B cell (primary cell): ENCODE results near the gene CTNNA2. TPM values are rescaled to one million over a fixed set of nuclear protein-coding genes. Genes with fewer than 3 reads are reported as not detected.

ENCODE experiments used
- ATAC-seq: fragments of 200-7000 bp; cut with Tn5 transposase; one replicate; pipeline ENCODE4 v1.10.0; 2021; ENCODE audit warnings: low read depth, mild to moderate bottlenecking, moderate number of reproducible peaks, moderate library complexity
- CTCF ChIA-PET: fragments of 350-600 bp; sonication (Branson Sonifier 250); formaldehyde crosslinking; loops from one replicate; lab custom pipeline; 2021; ENCODE audit warnings: antibody characterized with exemption, inconsistent platforms; lab: Charles Lee
- POLR2A ChIA-PET: fragments of 350-600 bp; sonication (Branson Sonifier 250); formaldehyde crosslinking; loops from one replicate; lab custom pipeline; 2021; ENCODE audit warnings: antibody characterized with exemption; lab: Charles Lee
- DNase-seq: peaks from one replicate; pipeline ENCODE4 v3.0.0; 2013
- H2AFZ ChIP-seq: 2 replicates; pipeline ENCODE4 v1.6.1; 2012; ENCODE audit warnings: mild to moderate bottlenecking, low read depth, low read length; ENCODE audit not compliant: insufficient read depth, poor library complexity, severe bottlenecking
- H3K27ac ChIP-seq, 2 donors: 1 replicate in 1 of 2; 2 replicates in 1 of 2; pipeline ENCODE4 v1.5.1; 2012 to 2013; ENCODE audit warnings: low read length in 2 of 2, mild to moderate bottlenecking in 2 of 2, moderate library complexity in 1 of 2
- H3K27me3 ChIP-seq, 4 experiments: fragments of 200-600 bp in 1 of 4; sonication (generic) in 1 of 4; replicated peaks in 1 of 4; 1 replicate in 2 of 4; 2 replicates in 2 of 4; pipeline versions ENCODE4 v1.6.1 to v1.7.0; 2013 to 2016; ENCODE audit warnings: low read length in 3 of 4, mild to moderate bottlenecking in 2 of 4, mixed read lengths in 1 of 4, moderate library complexity in 1 of 4; ENCODE audit not compliant: insufficient read depth in 4 of 4, control insufficient read depth in 3 of 4; ENCODE audit errors: control extremely low read depth in 1 of 4
- H3K36me3 ChIP-seq, 2 experiments: replicated peaks in 1 of 2; 1 replicate in 1 of 2; 2 replicates in 1 of 2; pipeline versions ENCODE4 v1.6.1 to v1.7.1; 2013; ENCODE audit warnings: low read length in 1 of 2; ENCODE audit not compliant: insufficient read depth in 2 of 2, control insufficient read depth in 1 of 2; ENCODE audit errors: control extremely low read depth in 1 of 2, extremely low read depth in 1 of 2
- H3K4me1 ChIP-seq, 2 donors: fragments of 200-600 bp in 1 of 2; sonication (generic) in 1 of 2; 1 replicate in 1 of 2; 2 replicates in 1 of 2; pipeline versions ENCODE4 v1.5.1 to v1.6.1; 2013 to 2017; ENCODE audit warnings: low read length in 2 of 2; ENCODE audit not compliant: control insufficient read depth in 2 of 2, insufficient read depth in 2 of 2
- H3K4me2 ChIP-seq: replicated peaks from 2 replicates; pipeline ENCODE3; 2012; ENCODE audit warnings: mild to moderate bottlenecking, low read depth, low read length; ENCODE audit not compliant: poor library complexity, severe bottlenecking
- H3K4me3 ChIP-seq, 5 experiments: fragments of 200-600 bp in 1 of 5; sonication (generic) in 1 of 5; 1 replicate in 3 of 5; 2 replicates in 2 of 5; pipeline versions ENCODE4 v1.5.1 to v1.7.0; 2011 to 2016; ENCODE audit warnings: low read length in 4 of 5, mild to moderate bottlenecking in 4 of 5, low read depth in 2 of 5, control low read depth in 1 of 5, moderate library complexity in 1 of 5; ENCODE audit not compliant: insufficient read depth in 1 of 5; ENCODE audit errors: control extremely low read depth in 1 of 5, extremely low read depth in 1 of 5
- H3K79me2 ChIP-seq: fragments of 200-600 bp; sonication (generic); one replicate; pipeline ENCODE4 v1.6.0; 2016; ENCODE audit warnings: low read length; ENCODE audit not compliant: control insufficient read depth, insufficient read depth
- H3K9ac ChIP-seq: fragments of 200-600 bp; sonication (generic); 2 replicates; pipeline ENCODE4 v1.6.1; 2017; ENCODE audit warnings: mild to moderate bottlenecking, low read length, moderate library complexity
- H3K9me3 ChIP-seq, 3 donors: one replicate each; pipeline versions ENCODE4 v1.6.1 to v1.7.1; 2013; ENCODE audit warnings: low read length in 2 of 3; ENCODE audit not compliant: control insufficient read depth in 2 of 3, insufficient read depth in 1 of 3; ENCODE audit errors: control extremely low read depth in 1 of 3
- H4K20me1 ChIP-seq: 2 replicates; pipeline ENCODE4 v1.6.0; 2012; ENCODE audit warnings: mild to moderate bottlenecking, low read length; ENCODE audit not compliant: insufficient read depth, control insufficient read depth, poor library complexity, severe bottlenecking
- H3K27ac Mint-ChIP-seq: one replicate; pipeline ENCODE4 v1.8.0; 2021; ENCODE audit warnings: mixed read lengths
- H3K27me3 Mint-ChIP-seq: one replicate; pipeline ENCODE4 v1.8.0; 2021; ENCODE audit warnings: mixed read lengths
- H3K4me1 Mint-ChIP-seq: one replicate; pipeline ENCODE4 v1.8.0; 2021; ENCODE audit warnings: mixed read lengths
- H3K4me3 Mint-ChIP-seq: one replicate; pipeline ENCODE4 v1.8.0; 2021; ENCODE audit warnings: mixed read lengths
- H3K9me3 Mint-ChIP-seq: one replicate; pipeline ENCODE4 v1.8.0; 2022; ENCODE audit warnings: mixed read lengths; ENCODE audit not compliant: insufficient read depth
- CTCF ChIP-seq: fragments of 200-600 bp; IDR thresholded peaks from one replicate; pipeline ENCODE4 v1.8.0; 2022; ENCODE audit warnings: antibody characterized with exemption, mild to moderate bottlenecking
- EZH2 ChIP-seq: IDR thresholded peaks from 2 replicates; pipeline ENCODE4 v1.6.1; 2012; ENCODE audit warnings: borderline replicate concordance, low read depth, mild to moderate bottlenecking, moderate library complexity, low read length; ENCODE audit not compliant: insufficient read depth, poor library complexity, severe bottlenecking
- WGBS: methylation state at CpG from one replicate; pipeline ENCODE4 v1.1.5; 2013; ENCODE audit warnings: missing lambda C conversion rate; ENCODE audit not compliant: insufficient coverage; 5-methylcytosine and 5-hydroxymethylcytosine counted together
- intact Hi-C: fragments of 100-400 bp; cut with micrococcal nuclease; formaldehyde crosslinking; loops from one replicate; pipeline ENCODE4 v1.10.0; 2022
- polyA plus RNA-seq: library from polyadenylated mRNA; depleted of rRNA; stranded (reverse); fragments of >200 nt; gene quantifications from 2 replicates; pipeline ENCODE4 v1.2.3, GENCODE V29; 2012
- total RNA-seq, 2 donors: library from RNA; stranded (reverse); fragments of 120-200 nt in 1 of 2; gene quantifications; 1 replicate in 1 of 2; 2 replicates in 1 of 2; pipeline versions ENCODE4 v1.2.3 to v1.2.4, GENCODE V29; 2013 to 2022

Gene CTNNA2
- total and polyA plus RNA-seq, 2 donors (not counting 1 experiment from before 2014, with no cell fraction given), result not detected

- no peak for ATAC-seq
- CTCF ChIA-PET, result no interaction called here
- Histone ChIP-seq H3K9me3 (peaks cover 0 to 1% (median 0%) of the 10 kb centered on the region in 3 donors), H2AFZ (no peak overlapping the region), H3K79me2 (no peaks in the 10 kb centered on the region), H3K36me3 (no peaks in the 10 kb centered on the region), H4K20me1 (no peaks in the 10 kb centered on the region), H3K4me1 (no peaks in the 10 kb centered on the region), H3K4me3 (no peak overlapping the region), H3K4me2 (no peak overlapping the region), H3K27me3 (no peaks in the 10 kb centered on the region), H3K9ac (no peak overlapping the region), H3K27ac (no peak overlapping the region)
- TF ChIP-seq EZH2, result no peak
- TF ChIP-seq CTCF, result no peak
- DNase-seq, result no peak
- no peak overlapping the region for H3K4me3 Mint-ChIP-seq
- POLR2A ChIA-PET, result no interaction called here
- WGBS, result 91% methylated on average over 2 of the region's 4 CpGs
- H3K4me1 Mint-ChIP-seq, result no peaks in the 10 kb centered on the region
- no peaks in the 10 kb centered on the region for H3K9me3 Mint-ChIP-seq
- no peaks in the 10 kb centered on the region for H3K27me3 Mint-ChIP-seq
- no peak overlapping the region for H3K27ac Mint-ChIP-seq
- intact Hi-C loops, result no loop called here
Measured at GRCh38 chr2:79916285-79916684, 403.4 kb downstream of the CTNNA2 start.

- Mint-ChIP-seq H3K27me3 (no peaks in the 10 kb centered on the region), H3K9me3 (no peaks in the 10 kb centered on the region), H3K4me3 (no peak overlapping the region), H3K27ac (no peak overlapping the region), H3K4me1 (no peaks in the 10 kb centered on the region)
- Histone ChIP-seq H3K4me2 (no peak overlapping the region), H3K9ac (no peak overlapping the region), H3K27me3 (no peaks in the 10 kb centered on the region), H3K36me3 (no peaks in the 10 kb centered on the region), H3K9me3 (no peaks in the 10 kb centered on the region), H2AFZ (no peak overlapping the region), H3K27ac (no peak overlapping the region), H3K4me1 (no peaks in the 10 kb centered on the region), H4K20me1 (no peaks in the 10 kb centered on the region), H3K79me2 (no peaks in the 10 kb centered on the region), H3K4me3 (no peak overlapping the region)
- DNase-seq (no peak), ATAC-seq (no peak)
- TF ChIP-seq EZH2 (no peak), CTCF (no peak)
- CTCF ChIA-PET, result no interaction called here
- intact Hi-C loops, result no loop called here
- POLR2A ChIA-PET, result no interaction called here
- WGBS, result no CpG with 5 or more reads among the region's 3 CpGs
Measured at GRCh38 chr2:79920512-79921076, 407.7 kb downstream of the CTNNA2 start.
